Fibroblast of the conjunctiva (primary cell): Measurements from ENCODE around the gene NPAS3.

Source experiments
- DNase-seq: peaks from one replicate; pipeline ENCODE4 v3.0.0-alpha.2; 2010; ENCODE audit warnings: low read depth

Gene NPAS3

DNA sequence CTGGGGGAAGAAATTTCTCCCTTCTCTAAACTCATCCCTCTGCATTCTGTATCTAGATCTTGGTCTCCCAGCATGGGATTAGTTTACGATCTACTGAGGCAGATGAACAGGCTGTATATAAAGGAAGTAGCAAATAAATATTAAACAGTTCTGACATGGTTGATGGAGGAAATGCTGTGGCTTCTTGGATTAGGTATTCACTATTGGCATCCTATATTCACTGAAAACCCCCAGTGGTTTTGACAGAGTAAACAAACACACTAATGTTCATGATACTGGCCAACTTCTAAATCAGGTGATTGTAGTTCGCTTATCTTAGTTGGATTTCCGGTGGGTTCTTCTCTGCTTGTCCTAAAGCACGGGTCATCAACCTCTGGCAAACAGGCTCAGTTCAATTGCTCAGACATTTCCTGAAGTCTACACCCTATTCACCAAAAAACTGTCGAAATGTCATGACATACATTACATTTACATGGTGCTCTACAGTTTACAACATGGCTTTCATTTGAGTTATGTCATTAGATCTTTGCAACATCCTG lies 578.3 kb downstream of the NPAS3 start:
- no peak for DNase-seq

DNA sequence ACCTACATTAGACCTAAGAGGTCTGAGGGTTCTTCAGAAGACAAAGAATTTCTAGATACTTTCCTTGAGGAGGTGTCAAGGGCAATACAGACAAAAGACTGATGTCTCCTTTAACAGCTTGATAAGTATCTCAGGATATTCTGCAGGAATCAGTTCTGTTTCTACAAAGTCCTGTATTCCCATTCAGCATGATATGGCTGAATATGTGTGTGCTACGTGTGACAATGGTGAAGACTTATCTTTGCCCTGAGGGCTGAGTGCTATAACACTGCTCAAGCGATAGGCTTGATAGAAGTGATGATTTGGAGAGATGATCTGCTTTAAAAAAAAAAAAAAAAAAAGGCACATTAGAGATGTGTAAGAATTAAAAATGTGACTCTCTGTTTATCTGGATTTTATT lies 582.5 kb downstream of the NPAS3 start:
- no peak for DNase-seq

DNA sequence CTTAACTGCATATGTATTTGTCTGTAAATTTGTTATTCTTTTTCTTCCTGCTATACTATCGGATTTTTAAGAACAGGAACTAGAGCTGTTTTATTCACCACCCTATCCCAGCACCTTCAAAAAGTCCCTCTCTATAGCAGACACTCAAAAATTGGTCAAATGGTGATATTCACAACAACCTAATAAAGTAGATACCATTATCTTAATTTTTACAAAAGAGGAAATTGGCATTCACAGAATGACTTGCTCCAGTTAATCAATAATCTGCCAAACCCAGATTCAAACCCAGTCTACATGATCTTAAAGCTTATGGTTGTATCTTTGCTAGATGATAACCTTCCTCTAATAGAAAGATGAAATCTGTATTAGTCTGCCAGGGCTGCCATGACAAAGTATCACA lies 585.6 kb downstream of the NPAS3 start:
- no peak for DNase-seq

DNA sequence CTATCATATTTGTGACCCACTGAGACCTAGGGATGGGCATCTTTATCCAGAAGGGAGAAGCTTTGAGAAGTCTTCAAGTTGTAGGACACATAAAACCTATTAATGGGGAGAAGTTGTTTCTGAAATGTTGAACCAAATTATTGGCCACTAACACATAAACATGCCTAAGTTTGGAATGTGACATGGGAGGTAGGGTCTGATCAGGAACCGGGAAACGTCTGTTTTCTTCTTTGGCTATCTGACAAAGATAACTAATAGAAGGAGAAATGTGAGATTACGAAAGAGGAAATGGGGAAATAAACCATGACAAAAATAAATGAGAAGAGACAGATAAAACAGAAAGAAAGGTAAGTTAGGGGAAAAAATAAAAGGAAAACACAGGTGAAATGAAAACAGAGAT lies 586.9 kb downstream of the NPAS3 start:
- no peak for DNase-seq

DNA sequence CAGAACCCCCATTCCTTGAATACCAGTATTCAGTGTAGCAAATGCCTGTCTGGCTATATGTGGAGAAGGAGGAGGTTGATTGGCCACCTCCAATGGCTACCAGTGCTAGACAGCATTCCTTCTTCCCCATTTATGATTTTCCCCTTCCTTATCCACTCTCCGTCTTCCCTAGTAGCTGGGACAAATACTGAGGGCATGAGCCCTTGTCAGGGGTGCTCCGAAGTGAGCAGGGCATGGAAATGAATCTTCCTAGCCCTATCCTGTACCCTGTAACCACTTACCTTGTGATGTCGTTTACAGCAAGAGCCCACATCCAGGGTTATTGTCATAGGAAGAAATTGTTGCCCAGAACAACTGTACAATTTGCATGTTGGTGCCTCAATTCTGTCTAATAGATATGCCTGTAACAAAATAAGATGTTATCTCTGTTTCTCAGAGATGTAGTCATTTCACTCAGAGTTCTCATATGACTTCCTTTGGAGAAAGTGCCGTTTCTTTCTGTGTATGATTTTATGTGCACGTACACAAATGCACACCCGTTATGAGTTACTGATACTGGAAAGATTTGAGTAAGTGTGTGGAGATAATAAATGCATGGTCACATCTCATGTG lies 588.5 kb downstream of the NPAS3 start:
- no peak for DNase-seq

DNA sequence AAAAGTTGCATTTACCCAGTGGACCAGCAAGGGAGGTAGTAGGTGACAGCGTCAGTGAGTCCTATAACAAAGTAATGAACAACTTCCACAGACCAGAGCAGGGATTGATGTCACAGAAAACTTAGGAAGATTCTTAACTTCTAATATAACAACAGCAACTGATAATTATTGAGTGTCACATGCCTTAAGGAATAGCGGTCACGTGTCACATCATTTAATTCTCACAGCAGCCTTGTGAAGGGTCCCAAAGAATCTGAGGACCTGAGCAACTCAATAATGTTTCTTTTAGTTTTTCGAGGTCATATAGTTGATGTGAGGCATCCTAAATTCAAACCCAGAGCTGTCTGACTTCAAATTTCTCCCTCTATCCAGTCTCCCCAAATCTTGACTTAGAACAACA lies 590.0 kb downstream of the NPAS3 start:
- no peak for DNase-seq

DNA sequence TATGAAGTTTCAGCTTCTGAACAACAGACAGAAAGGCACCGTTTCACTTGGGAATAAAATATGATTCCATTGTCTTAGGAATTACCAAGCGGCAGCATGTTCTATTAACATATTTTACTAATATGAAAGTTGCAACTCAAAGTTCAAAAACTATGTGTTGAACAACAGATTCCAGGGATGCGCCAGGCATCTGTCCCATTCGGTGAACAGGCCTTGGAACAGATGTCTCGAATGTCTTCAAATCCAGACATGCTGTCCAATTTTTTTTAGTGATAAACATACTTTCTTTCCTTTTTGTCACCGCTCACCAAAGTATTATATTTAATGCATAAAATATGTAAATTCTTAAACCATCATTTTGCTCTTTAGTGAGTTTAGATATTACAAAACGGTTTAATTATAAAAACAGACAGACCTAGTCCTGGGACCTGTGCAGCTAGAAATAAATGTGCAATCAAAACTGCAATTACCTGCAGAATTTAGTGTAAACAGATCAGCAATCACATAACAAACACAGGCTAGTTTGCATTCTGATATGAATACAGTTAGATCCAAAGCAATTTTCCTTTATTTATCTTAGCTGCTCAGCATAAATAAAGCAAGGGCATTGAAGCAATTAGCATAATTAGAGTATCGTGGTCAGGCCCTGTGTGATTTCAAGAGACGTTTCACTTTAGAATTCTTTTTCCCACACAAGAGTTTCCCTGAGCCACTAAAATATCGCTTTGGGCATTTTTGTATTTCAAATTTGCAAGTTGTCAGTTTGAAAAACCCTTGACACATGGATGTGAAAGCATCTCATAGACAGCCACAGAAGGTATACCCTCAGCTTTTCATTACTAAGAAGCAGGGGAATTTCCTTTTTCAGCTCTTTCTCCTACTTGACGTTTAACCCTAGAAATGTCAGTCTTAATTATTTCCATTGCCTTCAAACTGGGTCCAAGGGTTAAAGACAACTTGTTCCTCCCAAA lies 591.4 kb downstream of the NPAS3 start:
- no peak for DNase-seq

DNA sequence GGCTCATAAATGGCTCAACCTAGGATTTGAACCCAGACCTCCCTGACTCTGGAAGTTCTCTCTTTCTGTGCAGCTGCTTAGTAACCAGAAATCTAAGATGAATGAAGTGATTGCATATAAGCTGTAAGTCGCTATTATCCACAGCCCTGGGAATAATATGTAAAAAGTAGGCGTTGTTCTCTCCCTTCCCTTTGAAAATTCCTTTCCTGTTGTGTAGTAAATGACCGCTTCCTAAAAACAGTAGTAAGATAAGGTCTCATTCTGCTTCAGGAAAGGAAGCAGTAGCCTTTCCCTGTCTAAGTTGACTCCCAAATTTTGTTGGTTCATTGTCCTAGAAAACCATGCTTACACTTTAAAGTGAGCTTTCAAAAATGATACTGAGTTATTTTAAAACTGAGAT lies 593.9 kb downstream of the NPAS3 start:
- DNase-seq = no peak

DNA sequence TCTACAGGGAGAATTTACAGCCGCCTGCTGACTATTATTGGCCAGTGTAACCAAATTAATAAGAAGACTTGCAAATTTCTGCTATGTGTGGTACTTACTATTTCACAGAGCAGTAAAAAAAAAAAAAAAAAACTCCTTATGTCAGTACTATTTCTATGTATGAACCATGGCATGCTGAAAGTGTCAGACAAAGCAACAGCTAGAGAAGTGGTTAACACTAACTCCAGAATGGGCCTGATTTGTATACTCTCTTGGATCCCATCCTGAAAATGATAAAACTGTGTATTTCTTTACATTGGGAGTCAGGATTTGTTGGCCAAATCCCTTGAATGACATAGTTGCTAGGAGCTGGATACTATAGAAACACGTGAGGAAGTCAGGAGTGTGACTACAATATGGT lies 595.4 kb downstream of the NPAS3 start:
- DNase-seq = no peak

DNA sequence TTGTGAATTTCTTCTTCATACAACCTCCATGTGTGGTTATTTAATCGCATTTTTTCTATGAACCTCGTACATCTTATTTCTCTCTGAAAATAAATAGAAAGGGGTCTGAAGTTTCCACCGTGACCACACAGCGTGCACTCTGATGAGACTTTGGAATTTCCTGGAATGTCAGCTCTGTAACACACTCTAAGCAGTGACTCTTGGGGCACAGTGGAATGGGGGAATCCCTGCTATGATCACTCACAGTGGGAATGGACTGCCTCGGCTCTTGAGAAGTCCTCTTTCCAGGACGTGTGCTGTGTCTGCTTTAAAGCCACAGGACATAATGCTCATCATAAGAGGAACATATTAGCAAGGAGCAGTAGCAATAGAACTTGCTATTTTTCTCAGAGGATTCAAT lies 596.0 kb downstream of the NPAS3 start:
- DNase-seq = no peak

DNA sequence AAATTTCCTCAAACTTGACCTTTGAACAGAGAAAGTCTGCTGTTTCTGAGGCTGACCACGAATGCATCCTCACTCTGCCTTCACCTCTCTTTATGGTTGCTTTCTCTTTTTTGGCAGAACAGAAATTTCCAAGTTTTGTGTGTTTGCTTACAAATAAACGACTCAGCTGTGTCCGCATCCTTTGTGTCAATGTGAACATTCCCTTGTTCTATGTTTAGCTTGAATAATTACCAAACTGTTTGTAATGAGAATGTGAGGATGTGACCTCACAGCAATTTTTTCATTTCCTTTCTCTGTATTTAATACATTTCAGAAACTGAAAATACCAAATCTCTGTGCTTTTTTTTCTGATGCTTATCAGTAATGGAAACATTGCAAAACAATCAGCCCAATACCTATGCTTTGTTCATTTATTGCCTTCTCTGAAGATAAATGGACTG lies 601.3 kb downstream of the NPAS3 start:
- no peak for DNase-seq

DNA sequence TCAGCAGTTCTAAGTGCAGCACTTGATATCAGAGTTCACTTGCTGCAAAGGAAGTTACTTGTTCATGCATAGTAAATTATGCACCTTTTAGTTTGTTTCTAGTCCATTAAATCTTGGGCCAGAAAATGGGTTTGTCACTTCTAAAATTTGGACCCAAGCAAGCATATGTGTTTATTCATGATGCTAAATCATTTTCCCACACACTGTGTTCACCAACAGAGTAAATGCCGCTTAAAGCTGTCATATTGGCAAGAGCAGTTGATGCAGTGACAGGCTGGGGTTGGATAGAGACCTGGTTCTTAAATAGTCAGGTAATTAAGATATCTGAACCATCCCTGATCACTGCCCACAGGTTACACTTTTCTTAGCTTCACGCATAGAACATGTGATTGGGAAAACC lies 602.5 kb downstream of the NPAS3 start:
- DNase-seq = no peak

DNA sequence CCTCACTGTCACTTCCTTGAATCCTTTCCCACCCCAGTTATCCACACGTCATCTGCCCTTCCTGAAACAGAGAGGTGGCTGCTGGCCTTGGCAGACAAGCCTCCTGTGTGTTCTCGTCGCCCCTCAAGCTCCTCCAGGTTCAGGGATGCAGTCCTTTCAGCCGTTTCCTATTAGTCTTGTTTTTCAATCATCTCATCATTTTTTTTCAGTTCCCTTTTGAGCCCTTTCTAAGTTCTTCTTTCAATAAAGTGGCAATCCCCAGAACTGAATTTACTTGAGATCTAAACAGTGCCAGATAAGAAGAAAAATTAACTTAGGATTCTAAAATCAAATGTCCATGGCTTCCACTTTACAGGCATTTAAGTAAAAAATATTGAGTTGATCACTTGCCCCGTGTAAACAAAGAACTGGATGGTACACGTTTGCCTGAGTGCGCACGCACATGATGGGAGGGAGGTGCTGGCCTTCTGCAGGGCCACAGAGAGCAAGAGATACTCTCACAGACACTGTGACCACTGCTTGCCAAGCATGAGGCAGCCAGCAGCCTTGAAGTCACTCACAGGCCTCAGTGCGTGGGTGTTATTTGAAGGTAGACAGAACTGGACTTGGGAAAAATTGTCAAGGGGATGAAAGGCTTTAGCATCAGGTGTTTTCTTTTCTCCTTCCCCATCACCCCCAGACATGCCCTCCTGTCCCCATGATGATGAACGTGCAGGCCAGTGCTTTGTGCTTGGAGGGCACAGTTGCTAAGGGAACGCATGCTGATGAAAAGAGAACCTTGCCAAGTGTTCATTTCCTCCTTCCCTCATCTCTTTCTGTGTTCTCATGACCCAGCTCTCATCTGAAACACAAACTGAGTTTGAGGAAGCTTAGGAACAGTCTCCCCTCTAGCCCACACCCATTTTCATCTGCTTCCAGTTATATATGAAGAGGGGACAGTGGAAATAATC lies 603.9 kb downstream of the NPAS3 start:
- no peak for DNase-seq

DNA sequence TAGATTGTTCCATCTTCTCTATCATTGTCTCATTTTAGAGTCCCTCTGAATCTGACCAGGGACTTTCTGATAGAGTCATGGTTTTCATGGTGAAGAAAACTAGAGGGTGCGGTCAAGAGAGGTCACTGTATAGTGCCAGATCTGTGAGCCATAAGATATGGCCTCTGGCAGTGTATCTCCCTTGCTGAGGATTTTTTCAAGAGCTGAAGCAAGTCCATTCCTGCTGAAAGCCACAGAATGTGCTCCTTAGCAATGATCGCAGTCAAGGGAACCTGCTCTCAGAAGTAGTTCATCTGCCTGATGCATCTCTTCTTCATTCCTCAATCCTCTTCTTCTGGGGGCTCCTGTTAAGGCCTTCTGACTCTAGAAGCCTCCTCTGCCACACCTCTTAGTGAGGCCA lies 607.0 kb downstream of the NPAS3 start:
- no peak for DNase-seq

DNA sequence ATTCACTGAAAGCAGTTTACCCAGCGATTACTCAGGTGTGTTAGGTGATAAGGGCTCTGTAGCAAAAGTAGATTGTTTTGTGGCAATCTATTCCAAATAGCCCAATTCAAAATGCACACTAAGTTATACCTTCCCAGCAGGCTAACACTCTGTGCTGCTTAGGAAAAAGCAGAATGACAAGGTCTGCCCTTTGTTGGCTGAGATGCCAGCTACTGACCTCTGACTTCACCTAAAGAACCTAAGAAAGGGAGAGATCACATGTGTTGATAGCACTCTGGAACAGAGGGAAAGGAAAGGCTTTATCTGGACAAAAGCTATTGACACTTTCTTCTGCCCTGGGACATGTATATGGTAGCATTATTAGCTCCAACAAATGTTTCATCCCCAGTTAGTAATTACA lies 609.9 kb downstream of the NPAS3 start:
- DNase-seq = no peak

DNA sequence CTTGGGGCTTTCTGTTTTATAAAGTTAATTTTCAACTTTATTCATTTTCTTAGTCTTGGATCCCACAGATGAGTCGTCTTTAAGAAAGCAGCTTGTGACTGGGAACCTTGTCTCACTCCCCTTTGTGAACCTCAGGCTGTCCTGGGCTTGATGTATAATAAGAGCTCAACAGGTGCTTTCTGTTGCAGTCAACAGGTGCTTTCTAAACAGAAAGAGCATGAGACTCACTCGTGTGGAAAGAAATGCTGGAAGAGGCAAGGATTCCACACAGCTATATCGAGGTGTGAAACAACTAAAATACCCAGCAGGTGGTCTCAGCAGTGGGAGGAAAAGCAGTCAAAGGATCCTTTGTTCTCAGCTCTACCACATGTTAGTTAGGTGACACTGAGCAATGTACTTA lies 613.3 kb downstream of the NPAS3 start:
- DNase-seq = no peak

DNA sequence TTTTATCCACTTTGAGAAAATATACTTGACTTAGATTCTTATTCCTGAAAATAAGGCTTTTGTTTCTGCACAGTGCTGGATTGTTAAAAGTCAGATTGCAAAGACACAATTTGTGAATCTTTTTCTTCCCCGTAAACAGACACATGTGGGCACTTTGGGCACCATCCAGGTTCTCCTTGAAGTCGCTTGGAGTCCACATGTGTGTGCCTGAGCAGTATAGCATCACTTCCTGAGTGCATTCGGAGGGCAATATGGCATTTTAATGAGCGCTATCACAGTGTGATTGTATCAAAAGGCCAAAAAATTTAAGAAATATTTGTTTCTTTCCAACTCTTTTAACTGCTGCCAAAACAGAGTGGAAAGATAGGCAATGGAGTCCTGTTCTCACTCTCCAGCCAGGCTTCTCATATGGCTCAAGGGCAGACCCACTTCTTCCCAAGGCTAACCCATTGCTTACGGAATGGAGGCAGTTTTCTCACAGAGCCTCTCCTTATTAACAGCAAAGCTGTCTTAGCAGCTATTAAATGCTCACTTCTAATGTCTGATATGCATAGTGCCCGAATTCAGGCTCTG lies 615.1 kb downstream of the NPAS3 start:
- DNase-seq = no peak

DNA sequence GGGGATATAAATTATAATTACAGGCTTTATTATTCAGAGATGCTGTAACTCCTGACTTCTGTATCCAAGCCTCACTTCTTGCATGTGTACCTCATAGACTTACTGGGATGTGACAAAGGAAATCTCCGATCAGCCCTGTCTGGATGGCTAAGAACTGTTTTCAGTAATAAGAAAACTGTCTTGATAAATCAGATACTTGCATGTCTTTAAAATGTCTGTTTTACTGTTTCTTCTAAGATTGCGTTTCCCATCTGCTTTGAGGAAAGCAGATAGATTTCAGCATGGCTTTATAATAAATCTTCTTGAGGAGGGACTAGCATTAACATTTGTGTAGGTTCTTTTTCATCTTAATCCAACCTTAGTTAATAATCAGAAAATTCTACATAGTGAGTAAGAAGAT lies 616.3 kb downstream of the NPAS3 start:
- no peak for DNase-seq

DNA sequence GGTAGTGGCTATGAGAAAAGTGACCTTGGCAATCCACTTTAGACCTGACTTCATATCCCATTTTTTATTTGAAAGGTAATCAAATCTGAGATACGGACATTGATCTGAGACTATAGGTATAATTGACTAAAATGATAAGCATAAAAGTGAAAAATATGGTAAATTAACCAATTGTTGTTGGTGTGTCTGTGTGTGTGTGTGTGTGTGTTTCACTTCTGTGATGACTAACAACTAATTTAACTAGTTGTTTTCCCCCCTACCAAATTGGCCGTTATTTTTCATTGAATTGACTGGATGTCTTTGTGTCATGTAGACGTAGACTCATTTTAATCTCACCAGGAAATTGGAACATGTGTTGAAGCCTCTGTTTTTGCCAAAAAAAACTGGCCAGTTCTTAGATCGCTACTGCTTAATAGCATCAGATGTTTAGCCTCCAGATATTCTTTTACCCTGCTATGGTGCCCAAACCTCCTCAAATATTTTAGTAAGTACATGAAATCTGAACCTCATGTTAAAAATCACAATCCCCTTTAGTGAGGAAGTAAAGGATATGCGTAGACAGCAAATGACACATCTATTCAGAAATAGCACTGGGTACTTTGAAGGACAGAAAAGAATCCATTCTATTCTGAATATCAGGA lies 617.2 kb downstream of the NPAS3 start:
- DNase-seq = no peak

DNA sequence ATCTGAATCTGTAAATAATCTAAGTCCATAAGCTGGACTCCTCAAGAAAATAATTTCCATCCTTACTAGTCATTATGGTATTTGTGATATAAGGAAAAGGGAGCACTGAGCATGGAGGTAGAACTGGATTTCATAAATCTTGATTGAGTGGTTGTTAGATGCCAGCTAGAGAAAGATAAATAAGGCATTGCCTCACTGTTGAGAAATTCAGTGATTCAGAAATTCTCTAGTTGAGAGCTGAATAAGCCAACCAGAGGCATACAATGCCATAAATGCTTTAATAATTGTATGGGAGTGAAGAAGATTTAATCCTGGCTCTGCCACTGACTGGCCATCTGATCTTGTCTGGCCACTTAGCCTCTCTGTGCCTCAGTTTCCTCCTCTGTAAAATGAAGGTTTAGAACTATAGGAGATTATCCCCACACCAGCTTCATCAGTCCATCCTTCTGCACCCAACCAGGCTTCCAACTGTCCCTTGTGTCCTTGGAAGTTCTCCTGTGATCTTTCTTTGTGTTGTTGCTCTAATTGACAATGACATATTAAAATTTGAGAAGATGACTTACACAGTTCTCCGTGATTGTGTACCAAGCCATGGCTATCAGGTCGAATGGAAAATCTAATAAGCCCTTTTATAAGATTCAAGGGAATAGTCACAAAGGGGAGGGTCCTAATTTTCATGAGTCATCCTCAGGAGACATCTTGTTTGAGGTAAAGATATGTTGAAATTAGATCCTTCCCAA lies 617.9 kb downstream of the NPAS3 start:
- no peak for DNase-seq
